GM12878 (cell line): Measurements from ENCODE around the gene NINJ1.

Source experiments
- EP300 ChIP-seq, 2 experiments: fragments of 150-350 bp in 1 of 2; IDR thresholded peaks; 2 replicates each; pipeline ENCODE4 v1.6.1; 2011 to 2012; ENCODE audit warnings: low read depth in 2 of 2, low read length in 2 of 2, borderline replicate concordance in 1 of 2, improper control_type of control experiment in 1 of 2, inconsistent platforms in 1 of 2; ENCODE audit not compliant: control insufficient read depth in 1 of 2
- KAT2A ChIP-seq: conservative IDR thresholded peaks from 2 replicates; pipeline ENCODE4 v1.6.1; 2011; ENCODE audit warnings: low read depth, low read length; ENCODE audit not compliant: control insufficient read depth
- SP1 ChIP-seq: IDR thresholded peaks from one replicate; pipeline ENCODE4 v1.6.1; 2011; ENCODE audit warnings: low read depth, low read length
- SREBF2 ChIP-seq: IDR thresholded peaks from 2 replicates; pipeline ENCODE4 v1.6.1; 2012; ENCODE audit warnings: mild to moderate bottlenecking, low read length
- TF ChIP-seq, protein P1 (sequence below): IDR thresholded peaks from 2 replicates; pipeline ENCODE4 v1.6.1; 2011; ENCODE audit warnings: low read depth, low read length, improper control_type of control experiment, borderline replicate concordance
- TF ChIP-seq, protein P2 (sequence below): fragments of 450-650 bp; formaldehyde crosslinking; IDR thresholded peaks from 2 replicates; pipeline ENCODE4 v1.4.0; 2020; ENCODE audit warnings: mild to moderate bottlenecking, moderate library complexity
- TF ChIP-seq, protein P3 (sequence below): IDR thresholded peaks from 2 replicates; pipeline ENCODE4 v1.6.1; 2012; ENCODE audit warnings: improper control_type of control experiment, low read depth, low read length; ENCODE audit not compliant: insufficient replicate concordance
- TF ChIP-seq, protein P4 (sequence below), 3 experiments: IDR thresholded peaks in 2 of 3; conservative IDR thresholded peaks in 1 of 3; 2 replicates each; pipeline ENCODE4 v1.5.1; 2011; ENCODE audit warnings: low read depth in 3 of 3, low read length in 3 of 3, mild to moderate bottlenecking in 3 of 3, control low read depth in 2 of 3, moderate library complexity in 2 of 3, inconsistent platforms in 1 of 3, mixed read lengths in 1 of 3; ENCODE audit not compliant: control insufficient read depth in 2 of 3, insufficient read depth in 1 of 3; ENCODE audit errors: extremely low read depth in 1 of 3
- TF ChIP-seq, protein P5 (sequence below): fragments of 450-650 bp; formaldehyde crosslinking; IDR thresholded peaks from 2 replicates; pipeline ENCODE4 v1.5.0; 2022; ENCODE audit warnings: mild to moderate bottlenecking, missing genetic modification characterization
- TF ChIP-seq, protein P6 (sequence below): fragments of 450-650 bp; IDR thresholded peaks from 2 replicates; pipeline ENCODE4 v1.6.1; 2017; ENCODE audit warnings: antibody characterized with exemption, mild to moderate bottlenecking, moderate library complexity

DNA sequence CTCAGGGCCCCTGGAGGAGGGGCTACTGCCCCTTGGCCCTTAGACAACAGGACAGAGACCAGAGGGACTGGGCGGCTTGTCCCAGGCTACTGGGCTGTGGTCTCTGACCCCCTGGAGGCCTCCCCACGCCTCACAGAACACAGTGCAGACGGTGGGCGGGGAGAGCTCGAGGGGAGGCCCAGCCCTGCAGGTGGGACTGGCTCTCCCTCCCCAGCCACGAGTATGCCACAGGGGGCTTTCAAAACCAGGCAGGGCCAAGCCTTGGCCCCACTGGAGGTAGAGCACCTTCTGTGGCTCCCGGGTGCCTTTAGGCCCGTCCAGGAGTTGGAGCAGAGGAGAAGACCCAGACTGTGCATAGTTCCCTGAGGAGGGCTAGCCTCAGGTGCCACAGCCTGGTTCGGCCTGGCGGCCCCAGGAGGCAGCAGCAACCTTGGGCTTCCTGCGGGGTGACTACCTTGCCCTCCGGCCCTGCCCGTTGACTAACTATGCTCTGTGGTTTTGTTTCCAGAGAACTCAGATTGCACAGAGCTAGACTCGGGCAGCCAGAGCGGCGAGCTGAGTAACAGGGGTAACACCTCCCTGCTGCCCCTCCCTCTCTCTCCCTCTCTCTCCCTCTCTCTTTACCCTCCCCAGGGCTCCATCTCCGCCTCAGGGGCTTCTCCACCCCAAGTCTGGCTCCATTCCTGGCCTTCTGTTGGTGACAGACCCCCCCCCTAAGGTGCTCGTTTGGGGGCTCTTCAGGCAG, 22.5 kb downstream of the NINJ1 start:
- TF ChIP-seq, protein P1, sequence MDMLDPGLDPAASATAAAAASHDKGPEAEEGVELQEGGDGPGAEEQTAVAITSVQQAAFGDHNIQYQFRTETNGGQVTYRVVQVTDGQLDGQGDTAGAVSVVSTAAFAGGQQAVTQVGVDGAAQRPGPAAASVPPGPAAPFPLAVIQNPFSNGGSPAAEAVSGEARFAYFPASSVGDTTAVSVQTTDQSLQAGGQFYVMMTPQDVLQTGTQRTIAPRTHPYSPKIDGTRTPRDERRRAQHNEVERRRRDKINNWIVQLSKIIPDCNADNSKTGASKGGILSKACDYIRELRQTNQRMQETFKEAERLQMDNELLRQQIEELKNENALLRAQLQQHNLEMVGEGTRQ, result no peak
- TF ChIP-seq SREBF2, result no peak
- no peak for TF ChIP-seq SP1
- TF ChIP-seq, protein P2, sequence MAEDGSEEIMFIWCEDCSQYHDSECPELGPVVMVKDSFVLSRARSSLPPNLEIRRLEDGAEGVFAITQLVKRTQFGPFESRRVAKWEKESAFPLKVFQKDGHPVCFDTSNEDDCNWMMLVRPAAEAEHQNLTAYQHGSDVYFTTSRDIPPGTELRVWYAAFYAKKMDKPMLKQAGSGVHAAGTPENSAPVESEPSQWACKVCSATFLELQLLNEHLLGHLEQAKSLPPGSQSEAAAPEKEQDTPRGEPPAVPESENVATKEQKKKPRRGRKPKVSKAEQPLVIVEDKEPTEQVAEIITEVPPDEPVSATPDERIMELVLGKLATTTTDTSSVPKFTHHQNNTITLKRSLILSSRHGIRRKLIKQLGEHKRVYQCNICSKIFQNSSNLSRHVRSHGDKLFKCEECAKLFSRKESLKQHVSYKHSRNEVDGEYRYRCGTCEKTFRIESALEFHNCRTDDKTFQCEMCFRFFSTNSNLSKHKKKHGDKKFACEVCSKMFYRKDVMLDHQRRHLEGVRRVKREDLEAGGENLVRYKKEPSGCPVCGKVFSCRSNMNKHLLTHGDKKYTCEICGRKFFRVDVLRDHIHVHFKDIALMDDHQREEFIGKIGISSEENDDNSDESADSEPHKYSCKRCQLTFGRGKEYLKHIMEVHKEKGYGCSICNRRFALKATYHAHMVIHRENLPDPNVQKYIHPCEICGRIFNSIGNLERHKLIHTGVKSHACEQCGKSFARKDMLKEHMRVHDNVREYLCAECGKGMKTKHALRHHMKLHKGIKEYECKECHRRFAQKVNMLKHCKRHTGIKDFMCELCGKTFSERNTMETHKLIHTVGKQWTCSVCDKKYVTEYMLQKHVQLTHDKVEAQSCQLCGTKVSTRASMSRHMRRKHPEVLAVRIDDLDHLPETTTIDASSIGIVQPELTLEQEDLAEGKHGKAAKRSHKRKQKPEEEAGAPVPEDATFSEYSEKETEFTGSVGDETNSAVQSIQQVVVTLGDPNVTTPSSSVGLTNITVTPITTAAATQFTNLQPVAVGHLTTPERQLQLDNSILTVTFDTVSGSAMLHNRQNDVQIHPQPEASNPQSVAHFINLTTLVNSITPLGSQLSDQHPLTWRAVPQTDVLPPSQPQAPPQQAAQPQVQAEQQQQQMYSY, result no peak
- TF ChIP-seq, protein P3, sequence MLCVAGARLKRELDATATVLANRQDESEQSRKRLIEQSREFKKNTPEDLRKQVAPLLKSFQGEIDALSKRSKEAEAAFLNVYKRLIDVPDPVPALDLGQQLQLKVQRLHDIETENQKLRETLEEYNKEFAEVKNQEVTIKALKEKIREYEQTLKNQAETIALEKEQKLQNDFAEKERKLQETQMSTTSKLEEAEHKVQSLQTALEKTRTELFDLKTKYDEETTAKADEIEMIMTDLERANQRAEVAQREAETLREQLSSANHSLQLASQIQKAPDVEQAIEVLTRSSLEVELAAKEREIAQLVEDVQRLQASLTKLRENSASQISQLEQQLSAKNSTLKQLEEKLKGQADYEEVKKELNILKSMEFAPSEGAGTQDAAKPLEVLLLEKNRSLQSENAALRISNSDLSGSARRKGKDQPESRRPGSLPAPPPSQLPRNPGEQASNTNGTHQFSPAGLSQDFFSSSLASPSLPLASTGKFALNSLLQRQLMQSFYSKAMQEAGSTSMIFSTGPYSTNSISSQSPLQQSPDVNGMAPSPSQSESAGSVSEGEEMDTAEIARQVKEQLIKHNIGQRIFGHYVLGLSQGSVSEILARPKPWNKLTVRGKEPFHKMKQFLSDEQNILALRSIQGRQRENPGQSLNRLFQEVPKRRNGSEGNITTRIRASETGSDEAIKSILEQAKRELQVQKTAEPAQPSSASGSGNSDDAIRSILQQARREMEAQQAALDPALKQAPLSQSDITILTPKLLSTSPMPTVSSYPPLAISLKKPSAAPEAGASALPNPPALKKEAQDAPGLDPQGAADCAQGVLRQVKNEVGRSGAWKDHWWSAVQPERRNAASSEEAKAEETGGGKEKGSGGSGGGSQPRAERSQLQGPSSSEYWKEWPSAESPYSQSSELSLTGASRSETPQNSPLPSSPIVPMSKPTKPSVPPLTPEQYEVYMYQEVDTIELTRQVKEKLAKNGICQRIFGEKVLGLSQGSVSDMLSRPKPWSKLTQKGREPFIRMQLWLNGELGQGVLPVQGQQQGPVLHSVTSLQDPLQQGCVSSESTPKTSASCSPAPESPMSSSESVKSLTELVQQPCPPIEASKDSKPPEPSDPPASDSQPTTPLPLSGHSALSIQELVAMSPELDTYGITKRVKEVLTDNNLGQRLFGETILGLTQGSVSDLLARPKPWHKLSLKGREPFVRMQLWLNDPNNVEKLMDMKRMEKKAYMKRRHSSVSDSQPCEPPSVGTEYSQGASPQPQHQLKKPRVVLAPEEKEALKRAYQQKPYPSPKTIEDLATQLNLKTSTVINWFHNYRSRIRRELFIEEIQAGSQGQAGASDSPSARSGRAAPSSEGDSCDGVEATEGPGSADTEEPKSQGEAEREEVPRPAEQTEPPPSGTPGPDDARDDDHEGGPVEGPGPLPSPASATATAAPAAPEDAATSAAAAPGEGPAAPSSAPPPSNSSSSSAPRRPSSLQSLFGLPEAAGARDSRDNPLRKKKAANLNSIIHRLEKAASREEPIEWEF, result no peak
- TF ChIP-seq, protein P4, sequence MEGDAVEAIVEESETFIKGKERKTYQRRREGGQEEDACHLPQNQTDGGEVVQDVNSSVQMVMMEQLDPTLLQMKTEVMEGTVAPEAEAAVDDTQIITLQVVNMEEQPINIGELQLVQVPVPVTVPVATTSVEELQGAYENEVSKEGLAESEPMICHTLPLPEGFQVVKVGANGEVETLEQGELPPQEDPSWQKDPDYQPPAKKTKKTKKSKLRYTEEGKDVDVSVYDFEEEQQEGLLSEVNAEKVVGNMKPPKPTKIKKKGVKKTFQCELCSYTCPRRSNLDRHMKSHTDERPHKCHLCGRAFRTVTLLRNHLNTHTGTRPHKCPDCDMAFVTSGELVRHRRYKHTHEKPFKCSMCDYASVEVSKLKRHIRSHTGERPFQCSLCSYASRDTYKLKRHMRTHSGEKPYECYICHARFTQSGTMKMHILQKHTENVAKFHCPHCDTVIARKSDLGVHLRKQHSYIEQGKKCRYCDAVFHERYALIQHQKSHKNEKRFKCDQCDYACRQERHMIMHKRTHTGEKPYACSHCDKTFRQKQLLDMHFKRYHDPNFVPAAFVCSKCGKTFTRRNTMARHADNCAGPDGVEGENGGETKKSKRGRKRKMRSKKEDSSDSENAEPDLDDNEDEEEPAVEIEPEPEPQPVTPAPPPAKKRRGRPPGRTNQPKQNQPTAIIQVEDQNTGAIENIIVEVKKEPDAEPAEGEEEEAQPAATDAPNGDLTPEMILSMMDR (IDR thresholded peaks at IDR 0.05 in 2 of 3, conservative IDR thresholded peaks at IDR 0.05 in 1 of 3; ENCODE audit: control insufficient read depth in 2 of 3, extremely low read depth in 1 of 3, insufficient read depth in 1 of 3, low read depth in 3 of 3, low read length in 3 of 3), result no peak
- TF ChIP-seq, protein P5, sequence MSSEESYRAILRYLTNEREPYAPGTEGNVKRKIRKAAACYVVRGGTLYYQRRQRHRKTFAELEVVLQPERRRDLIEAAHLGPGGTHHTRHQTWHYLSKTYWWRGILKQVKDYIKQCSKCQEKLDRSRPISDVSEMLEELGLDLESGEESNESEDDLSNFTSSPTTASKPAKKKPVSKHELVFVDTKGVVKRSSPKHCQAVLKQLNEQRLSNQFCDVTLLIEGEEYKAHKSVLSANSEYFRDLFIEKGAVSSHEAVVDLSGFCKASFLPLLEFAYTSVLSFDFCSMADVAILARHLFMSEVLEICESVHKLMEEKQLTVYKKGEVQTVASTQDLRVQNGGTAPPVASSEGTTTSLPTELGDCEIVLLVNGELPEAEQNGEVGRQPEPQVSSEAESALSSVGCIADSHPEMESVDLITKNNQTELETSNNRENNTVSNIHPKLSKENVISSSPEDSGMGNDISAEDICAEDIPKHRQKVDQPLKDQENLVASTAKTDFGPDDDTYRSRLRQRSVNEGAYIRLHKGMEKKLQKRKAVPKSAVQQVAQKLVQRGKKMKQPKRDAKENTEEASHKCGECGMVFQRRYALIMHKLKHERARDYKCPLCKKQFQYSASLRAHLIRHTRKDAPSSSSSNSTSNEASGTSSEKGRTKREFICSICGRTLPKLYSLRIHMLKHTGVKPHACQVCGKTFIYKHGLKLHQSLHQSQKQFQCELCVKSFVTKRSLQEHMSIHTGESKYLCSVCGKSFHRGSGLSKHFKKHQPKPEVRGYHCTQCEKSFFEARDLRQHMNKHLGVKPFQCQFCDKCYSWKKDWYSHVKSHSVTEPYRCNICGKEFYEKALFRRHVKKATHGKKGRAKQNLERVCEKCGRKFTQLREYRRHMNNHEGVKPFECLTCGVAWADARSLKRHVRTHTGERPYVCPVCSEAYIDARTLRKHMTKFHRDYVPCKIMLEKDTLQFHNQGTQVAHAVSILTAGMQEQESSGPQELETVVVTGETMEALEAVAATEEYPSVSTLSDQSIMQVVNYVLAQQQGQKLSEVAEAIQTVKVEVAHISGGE (CRISPR knock-in tag), result no peak
- TF ChIP-seq EP300 (IDR thresholded peaks at IDR 0.05; ENCODE audit: borderline replicate concordance in 1 of 2, control insufficient read depth in 1 of 2, low read depth in 2 of 2, low read length in 2 of 2), result no peak
- TF ChIP-seq, protein P6, sequence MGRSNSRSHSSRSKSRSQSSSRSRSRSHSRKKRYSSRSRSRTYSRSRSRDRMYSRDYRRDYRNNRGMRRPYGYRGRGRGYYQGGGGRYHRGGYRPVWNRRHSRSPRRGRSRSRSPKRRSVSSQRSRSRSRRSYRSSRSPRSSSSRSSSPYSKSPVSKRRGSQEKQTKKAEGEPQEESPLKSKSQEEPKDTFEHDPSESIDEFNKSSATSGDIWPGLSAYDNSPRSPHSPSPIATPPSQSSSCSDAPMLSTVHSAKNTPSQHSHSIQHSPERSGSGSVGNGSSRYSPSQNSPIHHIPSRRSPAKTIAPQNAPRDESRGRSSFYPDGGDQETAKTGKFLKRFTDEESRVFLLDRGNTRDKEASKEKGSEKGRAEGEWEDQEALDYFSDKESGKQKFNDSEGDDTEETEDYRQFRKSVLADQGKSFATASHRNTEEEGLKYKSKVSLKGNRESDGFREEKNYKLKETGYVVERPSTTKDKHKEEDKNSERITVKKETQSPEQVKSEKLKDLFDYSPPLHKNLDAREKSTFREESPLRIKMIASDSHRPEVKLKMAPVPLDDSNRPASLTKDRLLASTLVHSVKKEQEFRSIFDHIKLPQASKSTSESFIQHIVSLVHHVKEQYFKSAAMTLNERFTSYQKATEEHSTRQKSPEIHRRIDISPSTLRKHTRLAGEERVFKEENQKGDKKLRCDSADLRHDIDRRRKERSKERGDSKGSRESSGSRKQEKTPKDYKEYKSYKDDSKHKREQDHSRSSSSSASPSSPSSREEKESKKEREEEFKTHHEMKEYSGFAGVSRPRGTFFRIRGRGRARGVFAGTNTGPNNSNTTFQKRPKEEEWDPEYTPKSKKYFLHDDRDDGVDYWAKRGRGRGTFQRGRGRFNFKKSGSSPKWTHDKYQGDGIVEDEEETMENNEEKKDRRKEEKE, result no peak
- no peak for TF ChIP-seq KAT2A
